BLaER1 treated with 17β-estradiol and CSF1 and Interleukin-3, amounts not matched to agents 10 nM and 100 nM (cell line): Measurements from ENCODE around the gene CLN3.
"Not testable (repeated sequence)": the region's sequence is repeated elsewhere in the genome, so short reads cannot be mapped to it uniquely, and the experiment has no call there.

ENCODE experiments used
- H3K27ac ChIP-seq, 11 experiments: shearing (Covaris generic); formaldehyde crosslinking; 2 replicates each; pipeline ENCODE4 v1.8.1; 2022
- H3K27me3 ChIP-seq, 11 experiments: shearing (Covaris generic); formaldehyde crosslinking; 2 replicates each; pipeline ENCODE4 v1.8.1; 2022
- H3K36me3 ChIP-seq, 11 experiments: shearing (Covaris generic); formaldehyde crosslinking; 2 replicates each; pipeline ENCODE4 v1.8.1; 2022
- H3K4me1 ChIP-seq, 10 experiments: shearing (Covaris generic); formaldehyde crosslinking; 2 replicates each; pipeline ENCODE4 v1.8.1; 2022
- H3K4me2 ChIP-seq, 11 experiments: shearing (Covaris generic); formaldehyde crosslinking; 2 replicates each; pipeline ENCODE4 v1.8.1; 2022
- H3K4me3 ChIP-seq, 10 experiments: shearing (Covaris generic); formaldehyde crosslinking; 2 replicates each; pipeline ENCODE4 v1.8.1; 2022
- H3K9ac ChIP-seq, 11 experiments: shearing (Covaris generic); formaldehyde crosslinking; 2 replicates each; pipeline ENCODE4 v1.8.1; 2022
- H3K9me3 ChIP-seq, 11 experiments: shearing (Covaris generic); formaldehyde crosslinking; replicated peaks in 1 of 11; 2 replicates each; pipeline ENCODE4 v1.8.1; 2022
- H4K20me1 ChIP-seq, 11 experiments: shearing (Covaris generic); formaldehyde crosslinking; 2 replicates each; pipeline ENCODE4 v1.8.1; 2022
- Cebpa-rat ChIP-seq, 11 experiments: shearing (Covaris generic); IDR thresholded peaks; 2 replicates each; pipeline ENCODE4 v1.8.1; 2022

The CLN3 gene

GRCh38 chr16:28503470-28504259, 11.8 kb upstream of the CLN3 start:
- Histone ChIP-seq H3K27ac (no peak overlapping the region), H4K20me1 (peaks cover 0 to 19% (median 0%) of the 10 kb centered on the region in 11 experiments; a peak in 2 of 22 replicates), H3K4me3 (no peak overlapping the region), H3K27me3 (no peaks in the 10 kb centered on the region), H3K9me3 (no peaks in the 10 kb centered on the region), H3K4me1 (peaks cover 43 to 69% (median 63%) of the 10 kb centered on the region in 10 experiments), H3K4me2 (peak overlapping the region in 6 of 11 experiments; percentile 6 to 16 (median 12); a peak in 2 of 22 replicates), H3K9ac (0 out of 22 replicates have a peak overlapping the region, but pooled peaks of 1 of the 11 experiments have one; percentile 13), H3K36me3 (peaks cover 0 to 18% (median 0%) of the 10 kb centered on the region in 11 experiments; a peak in 9 of 22 replicates)
- no peak for TF ChIP-seq Cebpa-rat (IDR thresholded peaks at IDR 0.05)

DNA sequence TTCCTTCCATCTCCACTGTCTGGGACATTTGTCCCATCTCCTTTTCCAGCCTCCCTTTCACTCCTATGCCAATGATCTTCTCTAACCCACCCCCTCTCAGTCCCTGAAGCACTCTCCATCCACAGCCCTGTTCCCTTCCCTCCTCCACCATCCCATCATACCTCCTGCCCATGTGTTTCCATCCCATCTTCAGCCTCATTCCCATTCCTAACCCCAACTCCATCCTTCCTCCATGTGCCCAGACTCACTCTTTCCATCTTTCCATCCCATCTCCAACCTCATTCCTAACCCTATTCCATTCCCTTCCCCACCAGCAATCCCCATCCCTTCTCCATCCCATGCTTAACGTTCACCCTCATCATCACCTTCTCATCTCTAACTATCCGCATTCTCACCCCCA, 10.4 kb upstream of the CLN3 start:
- H3K4me1 ChIP-seq: peaks cover 32 to 70% (median 52%) of the 10 kb centered on the region in 10 experiments
- H3K4me2 ChIP-seq: no peak overlapping the region
- no peak for TF ChIP-seq Cebpa-rat (IDR thresholded peaks at IDR 0.05)
- H3K4me3 ChIP-seq: no peak overlapping the region
- H3K36me3 ChIP-seq: peaks cover 0 to 32% (median 0%) of the 10 kb centered on the region in 11 experiments; a peak in 9 of 22 replicates
- no peak overlapping the region for H3K9ac ChIP-seq
- H3K9me3 ChIP-seq: no peaks in the 10 kb centered on the region
- no peaks in the 10 kb centered on the region for H3K27me3 ChIP-seq
- H3K27ac ChIP-seq: no peak overlapping the region
- H4K20me1 ChIP-seq: peaks cover 0 to 33% (median 0%) of the 10 kb centered on the region in 11 experiments; a peak in 3 of 22 replicates

- no peak for TF ChIP-seq Cebpa-rat (IDR thresholded peaks at IDR 0.05)
- peaks cover 0 to 35% (median 0%) of the 10 kb centered on the region in 11 experiments; a peak in 9 of 22 replicates for H3K36me3 ChIP-seq
- H3K27me3 ChIP-seq: no peaks in the 10 kb centered on the region
- peaks cover 27 to 70% (median 50%) of the 10 kb centered on the region in 10 experiments for H3K4me1 ChIP-seq
- no peak overlapping the region for H3K4me2 ChIP-seq
- no peak overlapping the region for H3K4me3 ChIP-seq
- H3K9ac ChIP-seq: no peak overlapping the region
- H3K27ac ChIP-seq: no peak overlapping the region
- H4K20me1 ChIP-seq: peaks cover 0 to 41% (median 0%) of the 10 kb centered on the region in 11 experiments; a peak in 3 of 22 replicates
- no peaks in the 10 kb centered on the region for H3K9me3 ChIP-seq
Measured at GRCh38 chr16:28501258-28502232, 9.7 kb upstream of the CLN3 start.

GRCh38 chr16:28500476-28501180, 8.8 kb upstream of the CLN3 start:
- H3K9me3 ChIP-seq, H3K4me3 ChIP-seq, H3K27me3 ChIP-seq: not testable (repeated sequence)
- H3K36me3 ChIP-seq: peaks cover 0 to 35% (median 0%) of the 10 kb centered on the region in 11 experiments; a peak in 9 of 22 replicates
- H3K4me1 ChIP-seq: peaks cover 29 to 70% (median 51%) of the 10 kb centered on the region in 10 experiments
- H4K20me1 ChIP-seq: peaks cover 0 to 41% (median 0%) of the 10 kb centered on the region in 11 experiments; a peak in 3 of 22 replicates
- H3K9ac ChIP-seq: peak overlapping the region in 1 of 11 experiments; percentile 10; a peak in 1 of 22 replicates
- peak overlapping the region in 3 of 11 experiments; percentile 18 to 39 (median 38); a peak in 5 of 22 replicates for H3K27ac ChIP-seq
- peak overlapping the region in 8 of 11 experiments; percentile 3 to 97 (median 38); a peak in 9 of 22 replicates for H3K4me2 ChIP-seq

DNA sequence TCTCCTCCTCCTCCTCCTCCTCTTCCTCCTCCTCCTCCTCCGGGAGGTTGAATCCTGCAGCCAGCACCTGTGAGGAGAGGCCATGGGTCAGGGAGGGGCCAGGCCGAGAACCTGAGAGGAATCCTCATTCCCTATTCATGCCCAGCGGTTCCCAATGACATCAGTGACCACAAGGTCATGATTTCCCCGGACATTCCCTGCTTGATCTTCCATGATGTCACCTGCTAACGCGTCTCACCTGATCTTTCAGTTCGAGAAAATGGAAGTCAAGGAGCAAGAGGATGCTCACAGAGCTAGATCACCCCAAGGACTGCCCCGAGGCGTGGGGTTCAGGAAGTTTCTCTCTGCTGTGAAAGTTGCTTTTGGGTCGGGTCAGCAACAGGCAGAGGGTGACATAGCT, 8.0 kb upstream of the CLN3 start:
- H3K9me3 ChIP-seq: no peaks in the 10 kb centered on the region
- peaks cover 0 to 41% (median 0%) of the 10 kb centered on the region in 11 experiments; a peak in 3 of 22 replicates for H4K20me1 ChIP-seq
- TF ChIP-seq Cebpa-rat (IDR thresholded peaks at IDR 0.05): no peak
- peak overlapping the region; percentile 9 to 98 (median 37); a peak in 19 of 22 replicates for H3K4me2 ChIP-seq
- H3K27me3 ChIP-seq: no peaks in the 10 kb centered on the region
- peaks cover 0 to 35% (median 0%) of the 10 kb centered on the region in 11 experiments; a peak in 9 of 22 replicates for H3K36me3 ChIP-seq
- no peak overlapping the region for H3K4me3 ChIP-seq
- peaks cover 37 to 70% (median 54%) of the 10 kb centered on the region in 10 experiments for H3K4me1 ChIP-seq
- H3K27ac ChIP-seq: no peak overlapping the region; a peak in 2 of 22 replicates
- peak overlapping the region in 1 of 11 experiments; percentile 46; a peak in 2 of 22 replicates for H3K9ac ChIP-seq

GRCh38 chr16:28498666-28499381, 7.0 kb upstream of the CLN3 start:
- Histone ChIP-seq H3K9me3 (no peaks in the 10 kb centered on the region), H4K20me1 (peaks cover 0 to 41% (median 0%) of the 10 kb centered on the region in 11 experiments; a peak in 3 of 22 replicates), H3K4me2 (peak overlapping the region in 9 of 11 experiments; percentile 9 to 98 (median 37); a peak in 10 of 22 replicates), H3K9ac (peak overlapping the region in 2 of 11 experiments; percentile 21 to 46; a peak in 3 of 22 replicates), H3K4me3 (no peak overlapping the region), H3K27me3 (no peaks in the 10 kb centered on the region), H3K36me3 (peaks cover 0 to 35% (median 0%) of the 10 kb centered on the region in 11 experiments; a peak in 9 of 22 replicates), H3K4me1 (peaks cover 44 to 74% (median 61%) of the 10 kb centered on the region in 10 experiments), H3K27ac (peak overlapping the region in 1 of 11 experiments; percentile 99; a peak in 1 of 22 replicates)
- no peak for TF ChIP-seq Cebpa-rat (IDR thresholded peaks at IDR 0.05)

GRCh38 chr16:28497861-28498599, 6.2 kb upstream of the CLN3 start:
- Histone ChIP-seq H3K9me3 (no peaks in the 10 kb centered on the region), H3K9ac (peak overlapping the region in 6 of 11 experiments; percentile 93 to 97 (median 96); a peak in 7 of 22 replicates), H3K27ac (peak overlapping the region in 9 of 11 experiments; percentile 21 to 99 (median 99); a peak in 11 of 22 replicates), H3K4me2 (peak overlapping the region in 5 of 11 experiments; percentile 96 to 99 (median 98); a peak in 10 of 22 replicates), H3K4me3 (peak overlapping the region in 3 of 10 experiments; percentile 86 to 95 (median 87); a peak in 4 of 20 replicates), H3K36me3 (peaks cover 0 to 35% (median 0%) of the 10 kb centered on the region in 11 experiments; a peak in 9 of 22 replicates), H3K4me1 (peaks cover 49 to 78% (median 68%) of the 10 kb centered on the region in 10 experiments), H3K27me3 (no peaks in the 10 kb centered on the region), H4K20me1 (peaks cover 0 to 41% (median 0%) of the 10 kb centered on the region in 11 experiments; a peak in 3 of 22 replicates)
- TF ChIP-seq Cebpa-rat (IDR thresholded peaks at IDR 0.05): no peak
